Measurements from ENCODE around the gene GFRA3. TPM values are rescaled to one million over a fixed set of nuclear protein-coding genes. Genes with fewer than 3 reads are reported as not detected.
"Not testable (repeated sequence)": the region's sequence is repeated elsewhere in the genome, so short reads cannot be mapped to it uniquely, and the experiment has no call there.

The GFRA3 gene
- total RNA-seq, 4 donors from 2014 or later, result 0.48 to 3.4 (median 0.55) TPM; not detected in 1

GRCh38 chr5:138263581-138263980, 10.8 kb downstream of the GFRA3 start:
- intact Hi-C loops (cut with DNase I; ENCODE audit: low total_unique reads) (no loop called here), in situ Hi-C loops (cut with MboI; ENCODE audit: low pct_ligation_motif_present in 1 of 4, low pct_unique_long_range_greater_than_20kb in 1 of 4, low sequenced_read_pairs in 3 of 4) (no loop called here)
- no peak for DNase-seq
- Histone ChIP-seq H3K27me3 (no peaks in the 10 kb centered on the region), H3K27ac (no peak overlapping the region), H3K9me3 (no peaks in the 10 kb centered on the region), H3K36me3 (no peaks in the 10 kb centered on the region), H3K4me1 (no peaks in the 10 kb centered on the region), H3K4me3 (no peak overlapping the region)
- TF ChIP-seq POLR2A (IDR thresholded peaks at IDR 0.05) (no peak), CTCF (IDR thresholded peaks at IDR 0.05) (no peak), EP300 (IDR thresholded peaks at IDR 0.05; ENCODE audit: low read depth) (no peak), POLR2AphosphoS5 (IDR thresholded peaks at IDR 0.05) (no peak)
- 67 to 71% methylated on average over 3 of the region's 3 CpGs for WGBS, 2 donors (ENCODE audit: low coverage in 1 of 2)

GRCh38 chr5:138258704-138259292, 15.6 kb downstream of the GFRA3 start:
- H3K4me1 ChIP-seq, result no peaks in the 10 kb centered on the region
- H3K4me3 ChIP-seq, result no peak overlapping the region
- no peaks in the 10 kb centered on the region for H3K27me3 ChIP-seq
- no peak for DNase-seq
- in situ Hi-C loops (cut with MboI; ENCODE audit: low pct_ligation_motif_present in 1 of 4, low pct_unique_long_range_greater_than_20kb in 1 of 4, low sequenced_read_pairs in 3 of 4) (no loop called here), intact Hi-C loops (cut with DNase I; ENCODE audit: low total_unique reads) (no loop called here)
- no peaks in the 10 kb centered on the region for H3K36me3 ChIP-seq
- H3K9me3 ChIP-seq, result no peaks in the 10 kb centered on the region
- TF ChIP-seq EP300 (IDR thresholded peaks at IDR 0.05; ENCODE audit: low read depth) (no peak), POLR2AphosphoS5 (IDR thresholded peaks at IDR 0.05) (no peak), CTCF (IDR thresholded peaks at IDR 0.05) (no peak), POLR2A (IDR thresholded peaks at IDR 0.05) (no peak)
- no peak overlapping the region for H3K27ac ChIP-seq
- WGBS, 2 donors (ENCODE audit: low coverage in 1 of 2), result 46 to 69% methylated on average over 3 to 4 of the region's 4 CpGs

GRCh38 chr5:138257583-138257982, 16.8 kb downstream of the GFRA3 start:
- 48 to 75% methylated on average over 14 to 29 of the region's 29 CpGs for WGBS, 2 donors (ENCODE audit: low coverage in 1 of 2)
- Histone ChIP-seq H3K9me3 (no peaks in the 10 kb centered on the region), H3K27ac (no peak overlapping the region), H3K4me1 (no peaks in the 10 kb centered on the region), H3K4me3 (no peak overlapping the region), H3K27me3 (no peaks in the 10 kb centered on the region), H3K36me3 (no peaks in the 10 kb centered on the region)
- TF ChIP-seq POLR2AphosphoS5 (IDR thresholded peaks at IDR 0.05) (no peak), POLR2A (IDR thresholded peaks at IDR 0.05) (no peak), EP300 (IDR thresholded peaks at IDR 0.05; ENCODE audit: low read depth) (no peak), CTCF (IDR thresholded peaks at IDR 0.05) (no peak)
- DNase-seq, result no peak
- intact Hi-C loops (cut with DNase I; ENCODE audit: low total_unique reads) (no loop called here), in situ Hi-C loops (cut with MboI; ENCODE audit: low pct_ligation_motif_present in 1 of 4, low pct_unique_long_range_greater_than_20kb in 1 of 4, low sequenced_read_pairs in 3 of 4) (no loop called here)

- intact Hi-C loops (cut with DNase I; ENCODE audit: low total_unique reads), result no loop called here
- no peak for TF ChIP-seq CTCF (IDR thresholded peaks at IDR 0.05)
- Histone ChIP-seq H3K4me3 (no peak overlapping the region), H3K9me3 (no peaks in the 10 kb centered on the region), H3K36me3 (no peaks in the 10 kb centered on the region), H3K27ac (no peak overlapping the region), H3K27me3 (no peaks in the 10 kb centered on the region), H3K4me1 (no peaks in the 10 kb centered on the region)
- no peak for DNase-seq
- in situ Hi-C loops (cut with MboI; ENCODE audit: low pct_ligation_motif_present in 1 of 4, low pct_unique_long_range_greater_than_20kb in 1 of 4, low sequenced_read_pairs in 3 of 4), result no loop called here
- WGBS, 2 donors (ENCODE audit: low coverage in 1 of 2), result 79% methylated on average over 3 of the region's 3 CpGs; no CpG with 5 or more reads in 1 of the 2 donors
These were observed 21.5 kb downstream of the GFRA3 start for GRCh38 chr5:138252944-138253343.

- in situ Hi-C loops (cut with MboI; ENCODE audit: low pct_ligation_motif_present in 1 of 4, low pct_unique_long_range_greater_than_20kb in 1 of 4, low sequenced_read_pairs in 3 of 4); intact Hi-C loops (cut with DNase I; ENCODE audit: low total_unique reads); H3K36me3 ChIP-seq; H3K9me3 ChIP-seq; H3K27ac ChIP-seq; H3K4me3 ChIP-seq; H3K4me1 ChIP-seq; DNase-seq: not testable (repeated sequence)
- H3K27me3 ChIP-seq, result peaks cover 11% of the 10 kb centered on the region
- WGBS, 2 donors (ENCODE audit: low coverage in 1 of 2), result 79 to 100% methylated on average over 1 to 2 of the region's 2 CpGs
These were observed 26.6 kb downstream of the GFRA3 start for GRCh38 chr5:138247800-138248199.
